ENCODE measurements around the gene EFCAB9.

The EFCAB9 gene

GRCh38 chr5:172219296-172219695 is 25.3 kb downstream of the EFCAB9 start:
- DNase-seq: no peak
- Histone ChIP-seq H3K4me3 (ENCODE audit: low read depth, low read length) (no peak overlapping the region), H3K36me3 (peaks cover 3% of the 10 kb centered on the region), H3K27me3 (no peaks in the 10 kb centered on the region), H3K4me1 (peaks cover 9% of the 10 kb centered on the region), H3K9me3 (no peaks in the 10 kb centered on the region; the same call in 1 of the 2 replicates)
- TF ChIP-seq CTCF (IDR thresholded peaks at IDR 0.05; ENCODE audit: low read depth, low read length): no peak

- peaks cover 3% of the 10 kb centered on the region for H3K36me3 ChIP-seq
- no peaks in the 10 kb centered on the region; the same call in 1 of the 2 replicates for H3K9me3 ChIP-seq
- peaks cover 10% of the 10 kb centered on the region for H3K4me1 ChIP-seq
- no peak for DNase-seq
- no peaks in the 10 kb centered on the region for H3K27me3 ChIP-seq
- TF ChIP-seq CTCF (IDR thresholded peaks at IDR 0.05; ENCODE audit: low read depth, low read length): no peak
- no peak overlapping the region for H3K4me3 ChIP-seq (ENCODE audit: low read depth, low read length)
These were observed 30.2 kb downstream of the EFCAB9 start for GRCh38 chr5:172223901-172224873.

- Histone ChIP-seq H3K9me3 (no peaks in the 10 kb centered on the region), H3K4me3 (ENCODE audit: low read depth, low read length) (no peak overlapping the region), H3K27me3 (no peaks in the 10 kb centered on the region), H3K36me3 (peaks cover 3% of the 10 kb centered on the region), H3K4me1 (peaks cover 4% of the 10 kb centered on the region; the same call in 1 of the 2 replicates)
- TF ChIP-seq CTCF (IDR thresholded peaks at IDR 0.05; ENCODE audit: low read depth, low read length): no peak
- DNase-seq: peak; percentile 19
These were observed 31.0 kb downstream of the EFCAB9 start for GRCh38 chr5:172224996-172225395.

- Histone ChIP-seq H3K36me3 (peaks cover 9% of the 10 kb centered on the region), H3K27me3 (no peaks in the 10 kb centered on the region), H3K4me3 (ENCODE audit: low read depth, low read length) (no peak overlapping the region), H3K4me1 (no peaks in the 10 kb centered on the region), H3K9me3 (no peaks in the 10 kb centered on the region)
- TF ChIP-seq CTCF (IDR thresholded peaks at IDR 0.05; ENCODE audit: low read depth, low read length): no peak
- DNase-seq: no peak
These were observed 35.9 kb downstream of the EFCAB9 start for GRCh38 chr5:172229904-172230303.

GRCh38 chr5:172234031-172234430 is 40.1 kb downstream of the EFCAB9 start:
- Histone ChIP-seq H3K4me3 (ENCODE audit: low read depth, low read length) (no peak overlapping the region), H3K4me1 (peaks cover 4% of the 10 kb centered on the region; the same call in 1 of the 2 replicates), H3K9me3 (no peaks in the 10 kb centered on the region), H3K36me3 (peaks cover 9% of the 10 kb centered on the region), H3K27me3 (no peaks in the 10 kb centered on the region)
- TF ChIP-seq CTCF (IDR thresholded peaks at IDR 0.05; ENCODE audit: low read depth, low read length): no peak
- DNase-seq: no peak
